ENCODE measurements around the gene ACSM2B.
"Not testable (repeated sequence)": the region's sequence is repeated elsewhere in the genome, so short reads cannot be mapped to it uniquely, and the experiment has no call there.

ACSM2B gene

GRCh38 chr16:20576145-20576544 is at the start of gene ACSM2B:
ACSM2B (minus strand) TSS chr16:20576367; CDS start chr16:20564845, 11,522 bp downstream.
- not testable (repeated sequence) for H3K27ac Mint-ChIP-seq (ENCODE audit: low read depth); DNase-seq (ENCODE audit: low spot score in 2 of 2); H3K4me1 Mint-ChIP-seq; H3K4me3 Mint-ChIP-seq; H3K36me3 Mint-ChIP-seq (ENCODE audit: insufficient read depth); ATAC-seq (replicated peaks; ENCODE audit: extremely low read depth, poor library complexity, severe bottlenecking); H3K9me3 Mint-ChIP-seq; H3K27me3 Mint-ChIP-seq

GRCh38 chr16:20624882-20625807 is 49.0 kb upstream of the ACSM2B start:
- DNase-seq (ENCODE audit: low spot score in 2 of 2) (no peak), ATAC-seq (replicated peaks; ENCODE audit: extremely low read depth, poor library complexity, severe bottlenecking) (no peak)
- H3K4me1 Mint-ChIP-seq, result no peaks in the 10 kb centered on the region
- H3K27me3 Mint-ChIP-seq, result no peaks in the 10 kb centered on the region
- H3K9me3 Mint-ChIP-seq, result no peaks in the 10 kb centered on the region
- no peak overlapping the region for H3K27ac Mint-ChIP-seq (ENCODE audit: low read depth)
- H3K36me3 Mint-ChIP-seq (ENCODE audit: insufficient read depth), result no peaks in the 10 kb centered on the region
- H3K4me3 Mint-ChIP-seq, result no peak overlapping the region

GRCh38 chr16:20624205-20624604 is 48.0 kb upstream of the ACSM2B start:
- DNase-seq (ENCODE audit: low spot score in 2 of 2) (no peak), ATAC-seq (replicated peaks; ENCODE audit: extremely low read depth, poor library complexity, severe bottlenecking) (no peak)
- Mint-ChIP-seq H3K9me3 (no peaks in the 10 kb centered on the region), H3K36me3 (ENCODE audit: insufficient read depth) (no peaks in the 10 kb centered on the region), H3K27me3 (no peaks in the 10 kb centered on the region), H3K4me3 (no peak overlapping the region), H3K4me1 (no peaks in the 10 kb centered on the region), H3K27ac (ENCODE audit: low read depth) (no peak overlapping the region)

DNA sequence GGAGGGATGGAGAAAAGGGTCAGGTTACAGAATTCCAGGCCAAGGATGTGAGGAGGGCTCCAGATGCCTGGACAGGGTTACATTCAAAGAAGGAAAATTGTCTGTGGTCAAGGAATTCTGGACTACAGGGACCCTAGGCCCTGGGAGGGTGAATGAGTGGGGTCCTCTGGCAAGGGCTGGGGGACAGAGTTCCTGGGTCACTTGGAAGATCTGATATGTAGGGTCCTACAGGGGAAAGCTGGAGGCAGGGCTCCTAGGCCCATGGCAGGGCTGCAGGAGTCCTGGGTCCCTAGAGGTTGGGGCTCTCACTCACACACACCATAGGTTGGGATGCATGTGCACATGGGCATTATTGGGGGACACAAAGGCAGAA is 46.3 kb upstream of the ACSM2B start:
- H3K36me3 Mint-ChIP-seq (ENCODE audit: insufficient read depth), result no peaks in the 10 kb centered on the region
- peaks cover 8% of the 10 kb centered on the region for H3K27me3 Mint-ChIP-seq
- H3K4me1 Mint-ChIP-seq, result no peaks in the 10 kb centered on the region
- no peaks in the 10 kb centered on the region for H3K9me3 Mint-ChIP-seq
- H3K27ac Mint-ChIP-seq (ENCODE audit: low read depth), result no peak overlapping the region
- ATAC-seq (replicated peaks; ENCODE audit: extremely low read depth, poor library complexity, severe bottlenecking), result no peak
- DNase-seq (ENCODE audit: low spot score in 2 of 2), result no peak
- no peak overlapping the region for H3K4me3 Mint-ChIP-seq

- Mint-ChIP-seq H3K27me3 (peaks cover 14% of the 10 kb centered on the region), H3K27ac (ENCODE audit: low read depth) (no peak overlapping the region), H3K4me1 (no peaks in the 10 kb centered on the region), H3K4me3 (no peak overlapping the region), H3K36me3 (ENCODE audit: insufficient read depth) (no peaks in the 10 kb centered on the region), H3K9me3 (no peaks in the 10 kb centered on the region)
- ATAC-seq (replicated peaks; ENCODE audit: extremely low read depth, poor library complexity, severe bottlenecking) (no peak), DNase-seq (ENCODE audit: low spot score in 2 of 2) (no peak)
Measured at GRCh38 chr16:20621406-20621805, 45.2 kb upstream of the ACSM2B start.

GRCh38 chr16:20620770-20621169 is 44.6 kb upstream of the ACSM2B start:
- Mint-ChIP-seq H3K27me3 (peaks cover 14% of the 10 kb centered on the region), H3K9me3 (no peaks in the 10 kb centered on the region), H3K4me3 (no peak overlapping the region), H3K27ac (ENCODE audit: low read depth) (no peak overlapping the region), H3K36me3 (ENCODE audit: insufficient read depth) (no peaks in the 10 kb centered on the region), H3K4me1 (no peaks in the 10 kb centered on the region)
- no peak for ATAC-seq (replicated peaks; ENCODE audit: extremely low read depth, poor library complexity, severe bottlenecking)
- DNase-seq (ENCODE audit: low spot score in 2 of 2), result no peak

DNA sequence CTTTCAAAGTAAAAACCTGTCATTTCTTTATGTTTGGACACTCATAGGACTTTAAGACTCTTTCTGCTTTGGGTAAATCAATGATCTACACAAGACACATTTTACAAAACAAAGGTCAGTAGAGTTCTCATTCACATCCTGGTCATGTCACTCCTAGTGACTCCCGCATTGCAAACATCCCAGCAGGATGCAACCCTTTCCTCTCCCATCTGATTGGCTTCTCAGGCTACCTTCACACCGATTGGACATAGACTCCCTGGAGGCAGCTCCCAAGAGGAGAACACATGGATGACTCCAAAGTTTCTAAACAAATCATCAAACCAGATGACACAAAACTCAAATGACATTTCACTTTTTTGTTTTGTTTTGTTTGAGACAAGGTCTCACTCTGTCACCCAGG is 43.8 kb upstream of the ACSM2B start:
- Mint-ChIP-seq H3K9me3 (no peaks in the 10 kb centered on the region), H3K4me3 (no peak overlapping the region), H3K36me3 (ENCODE audit: insufficient read depth) (no peaks in the 10 kb centered on the region), H3K4me1 (no peaks in the 10 kb centered on the region), H3K27me3 (peaks cover 14% of the 10 kb centered on the region), H3K27ac (ENCODE audit: low read depth) (no peak overlapping the region)
- ATAC-seq (replicated peaks; ENCODE audit: extremely low read depth, poor library complexity, severe bottlenecking) (no peak), DNase-seq (ENCODE audit: low spot score in 2 of 2) (no peak)

DNA sequence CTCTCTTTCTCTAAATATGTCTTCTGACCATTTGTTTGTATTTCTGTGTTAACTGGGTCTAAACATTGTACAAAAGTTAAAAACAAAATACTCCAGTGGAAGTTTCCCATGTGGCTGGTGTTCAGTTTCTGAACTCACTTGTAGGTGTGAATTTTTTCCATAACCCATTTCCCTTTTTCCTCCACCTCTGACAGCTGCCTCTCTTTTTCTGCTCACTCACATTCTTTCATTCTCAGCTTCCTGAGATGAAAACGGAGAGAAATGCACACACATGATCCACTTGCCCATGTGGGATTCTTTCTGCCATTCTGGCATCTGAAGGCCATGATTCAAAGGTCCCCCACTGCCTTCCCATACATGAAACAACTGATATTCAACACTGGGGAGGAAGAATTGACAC is 41.1 kb upstream of the ACSM2B start:
- Mint-ChIP-seq H3K27ac (ENCODE audit: low read depth) (no peak overlapping the region), H3K27me3 (peaks cover 36% of the 10 kb centered on the region), H3K4me3 (no peak overlapping the region), H3K36me3 (ENCODE audit: insufficient read depth) (no peaks in the 10 kb centered on the region), H3K4me1 (no peaks in the 10 kb centered on the region), H3K9me3 (no peaks in the 10 kb centered on the region)
- ATAC-seq (replicated peaks; ENCODE audit: extremely low read depth, poor library complexity, severe bottlenecking), result no peak
- no peak for DNase-seq (ENCODE audit: low spot score in 2 of 2)

GRCh38 chr16:20614186-20615141 is 38.3 kb upstream of the ACSM2B start:
- H3K4me1 Mint-ChIP-seq, result no peaks in the 10 kb centered on the region
- peak overlapping the region; percentile 10 for H3K27ac Mint-ChIP-seq (ENCODE audit: low read depth)

GRCh38 chr16:20613481-20614185 is 37.5 kb upstream of the ACSM2B start:
- ATAC-seq (replicated peaks; ENCODE audit: extremely low read depth, poor library complexity, severe bottlenecking) (no peak), DNase-seq (ENCODE audit: low spot score in 2 of 2) (no peak)
- Mint-ChIP-seq H3K27me3 (peaks cover 66% of the 10 kb centered on the region), H3K4me3 (no peak overlapping the region), H3K9me3 (no peaks in the 10 kb centered on the region), H3K36me3 (ENCODE audit: insufficient read depth) (no peaks in the 10 kb centered on the region), H3K27ac (ENCODE audit: low read depth) (peak overlapping the region; percentile 10), H3K4me1 (no peaks in the 10 kb centered on the region)

More at GRCh38 chr16:20614186-20615141, 38.3 kb upstream of the ACSM2B start:
- no peaks in the 10 kb centered on the region for H3K9me3 Mint-ChIP-seq
- peaks cover 65% of the 10 kb centered on the region for H3K27me3 Mint-ChIP-seq
- no peaks in the 10 kb centered on the region for H3K36me3 Mint-ChIP-seq (ENCODE audit: insufficient read depth)
- H3K4me3 Mint-ChIP-seq, result no peak overlapping the region
- ATAC-seq (replicated peaks; ENCODE audit: extremely low read depth, poor library complexity, severe bottlenecking), result no peak
- no peak for DNase-seq (ENCODE audit: low spot score in 2 of 2)

GRCh38 chr16:20612551-20613480 is 36.6 kb upstream of the ACSM2B start:
- Mint-ChIP-seq H3K4me3 (no peak overlapping the region), H3K27ac (ENCODE audit: low read depth) (no peak overlapping the region), H3K4me1 (no peaks in the 10 kb centered on the region), H3K36me3 (ENCODE audit: insufficient read depth) (no peaks in the 10 kb centered on the region), H3K9me3 (no peaks in the 10 kb centered on the region), H3K27me3 (peaks cover 69% of the 10 kb centered on the region)
- ATAC-seq (replicated peaks; ENCODE audit: extremely low read depth, poor library complexity, severe bottlenecking), result no peak
- DNase-seq (ENCODE audit: low spot score in 2 of 2), result no peak
